HG03060 (cell line): ENCODE measurements around the gene CPED1.
A peak's percentile ranks its signal among the peaks of the same experiment; 100 is the strongest.
"Not testable (repeated sequence)": the region's sequence is repeated elsewhere in the genome, so short reads cannot be mapped to it uniquely, and the experiment has no call there.

ENCODE experiments used
- ATAC-seq: cut with Tn5 transposase; IDR thresholded peaks from one replicate; pipeline ENCODE4 v1.9.1; 2021; ENCODE audit warnings: low read depth, moderate number of reproducible peaks; ENCODE audit not compliant: unreplicated experiment

Gene CPED1

GRCh38 chr7:121300685-121301420, 312.3 kb downstream of the CPED1 start:
- ATAC-seq, result no peak

DNA sequence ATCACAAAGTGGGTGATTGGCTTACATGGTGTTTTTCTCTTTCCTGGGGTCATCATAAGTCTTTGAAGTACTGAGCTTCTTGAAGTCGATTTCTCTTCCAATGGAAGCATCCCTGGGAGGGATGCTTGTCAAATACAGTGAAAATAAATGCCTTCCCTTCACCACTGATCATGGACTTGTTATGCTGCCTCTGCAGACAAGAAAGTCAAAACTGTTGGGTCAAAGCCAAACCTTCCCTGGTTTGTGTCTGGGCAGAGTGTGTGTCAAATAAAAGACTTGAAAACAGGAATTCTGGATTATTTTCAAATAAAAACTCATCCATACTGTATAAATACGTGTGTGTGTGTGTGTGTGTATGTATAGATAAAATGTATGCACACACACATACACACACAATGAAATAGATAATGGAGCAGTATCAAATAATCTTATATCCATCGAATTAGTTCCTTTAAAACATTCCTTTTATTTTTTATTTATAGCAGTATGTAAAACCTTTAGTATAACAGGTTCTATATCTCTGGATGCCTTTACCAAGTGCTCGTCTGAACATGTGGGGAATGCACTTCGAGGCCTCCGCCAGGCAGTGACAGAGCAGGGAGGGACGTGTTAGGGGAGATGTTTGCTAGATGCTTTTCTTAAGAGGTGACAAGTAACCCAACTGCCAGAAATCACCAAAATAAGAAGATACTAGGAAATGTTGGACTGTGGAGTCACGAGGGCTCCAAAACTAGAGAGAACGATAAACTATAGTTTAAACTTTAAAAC, 313.1 kb downstream of the CPED1 start:
- no peak for ATAC-seq

GRCh38 chr7:121302214-121302745, 313.8 kb downstream of the CPED1 start:
- ATAC-seq, result peak; percentile 79

DNA sequence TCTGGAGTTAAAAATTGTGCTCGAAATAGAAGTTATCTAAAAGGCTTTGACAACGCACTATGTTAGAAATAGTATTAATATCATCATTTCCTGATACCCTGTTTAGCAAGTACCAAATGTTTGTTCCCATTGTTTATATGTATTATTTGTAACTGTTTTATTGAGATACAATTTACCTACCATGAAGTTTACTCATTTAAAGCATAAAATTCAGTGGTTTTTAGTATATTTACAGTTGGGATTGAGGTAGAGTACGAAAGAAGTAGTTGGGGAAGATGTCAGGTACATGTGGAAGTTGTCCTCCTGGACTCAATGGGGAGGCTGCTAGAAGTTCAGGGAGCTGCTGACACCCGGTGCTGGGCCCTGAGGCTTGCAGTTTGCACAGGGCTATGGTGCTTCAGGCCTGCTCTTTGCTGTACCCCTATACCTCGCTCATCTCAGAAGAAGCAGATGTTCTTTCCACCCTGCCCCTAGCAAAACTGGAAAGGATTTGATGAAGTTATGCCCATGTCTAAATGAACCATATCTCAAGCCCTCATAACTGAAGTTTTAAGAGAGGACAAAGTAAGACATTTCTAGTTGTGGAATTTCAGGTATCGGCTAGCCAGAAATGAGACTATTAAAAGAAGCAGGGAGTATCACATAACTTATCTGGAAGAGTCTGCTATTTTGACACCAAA, 315.1 kb downstream of the CPED1 start:
- no peak for ATAC-seq

DNA sequence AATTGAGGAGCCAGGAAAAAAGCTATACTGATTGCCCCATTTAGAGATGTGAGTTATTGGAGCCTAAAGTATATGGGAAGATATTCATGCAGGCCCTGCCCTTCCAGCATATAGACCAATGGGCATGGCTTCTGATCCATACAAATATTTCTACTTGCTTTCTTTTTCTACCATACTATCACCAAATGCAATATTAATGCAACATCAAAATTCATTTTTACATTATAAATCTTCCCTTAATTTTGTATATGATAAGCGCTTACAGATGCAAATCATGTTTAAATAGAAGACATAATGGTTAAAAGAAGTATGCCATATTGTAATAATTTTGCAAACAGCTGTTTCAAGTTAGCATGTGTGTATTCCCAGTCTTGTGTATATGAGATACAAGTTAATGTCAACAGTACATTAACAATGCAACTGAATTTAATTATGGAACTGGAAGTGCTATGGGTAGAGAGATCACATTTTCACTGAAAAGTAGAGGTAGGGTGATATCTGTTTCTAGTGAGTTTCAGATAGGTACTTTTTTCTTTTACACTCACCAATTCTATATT, 315.7 kb downstream of the CPED1 start:
- no peak for ATAC-seq

DNA sequence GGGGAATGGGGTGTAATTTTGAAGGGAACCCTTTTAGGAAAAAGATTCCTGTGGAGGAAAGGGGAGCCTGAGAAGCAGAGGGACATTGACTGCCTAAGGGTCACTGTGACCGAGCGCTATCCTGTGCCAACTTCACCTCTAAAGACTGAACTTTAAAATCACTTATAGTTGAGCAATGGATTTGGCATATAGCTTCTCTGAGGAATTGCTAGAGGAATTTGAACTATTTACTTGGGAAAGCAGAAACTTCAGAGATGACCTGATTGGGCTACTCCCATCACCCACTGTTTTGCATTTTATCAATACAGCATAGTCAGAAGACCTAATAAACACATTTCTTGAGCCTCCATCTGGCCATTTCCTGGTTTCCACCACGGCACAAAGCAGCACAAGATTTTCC, 316.6 kb downstream of the CPED1 start:
- no peak for ATAC-seq

GRCh38 chr7:121306565-121306964, 318.1 kb downstream of the CPED1 start:
- no peak for ATAC-seq

DNA sequence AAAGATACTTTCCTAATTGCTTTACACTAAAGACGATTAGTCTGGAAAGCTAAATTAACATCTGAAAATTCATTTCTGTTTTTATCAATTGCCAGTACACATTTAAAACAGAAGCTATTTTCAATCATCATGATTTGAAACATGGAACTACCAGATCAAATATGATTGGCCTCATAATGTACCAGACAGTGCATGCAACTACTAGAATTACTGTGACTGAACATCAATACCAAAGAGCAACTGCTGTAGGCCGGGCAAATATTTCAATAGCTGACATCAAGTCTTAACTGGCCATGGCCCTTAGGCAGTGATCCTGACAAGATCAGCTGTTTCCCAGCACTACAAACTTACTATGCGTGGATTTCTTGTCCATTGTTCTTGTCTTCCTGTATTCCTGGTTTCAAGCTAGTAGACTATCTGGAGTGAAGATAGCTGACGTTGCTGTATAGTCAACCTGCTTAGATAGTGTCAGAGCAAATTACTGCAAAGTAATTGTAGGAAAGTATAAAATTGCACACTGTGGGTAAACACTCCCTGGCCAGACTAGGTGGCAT, 318.6 kb downstream of the CPED1 start:
- no peak for ATAC-seq

GRCh38 chr7:121313220-121313792, 324.8 kb downstream of the CPED1 start:
- no peak for ATAC-seq

- ATAC-seq, result peak; percentile 88
These were observed 325.5 kb downstream of the CPED1 start for GRCh38 chr7:121313793-121314676.

DNA sequence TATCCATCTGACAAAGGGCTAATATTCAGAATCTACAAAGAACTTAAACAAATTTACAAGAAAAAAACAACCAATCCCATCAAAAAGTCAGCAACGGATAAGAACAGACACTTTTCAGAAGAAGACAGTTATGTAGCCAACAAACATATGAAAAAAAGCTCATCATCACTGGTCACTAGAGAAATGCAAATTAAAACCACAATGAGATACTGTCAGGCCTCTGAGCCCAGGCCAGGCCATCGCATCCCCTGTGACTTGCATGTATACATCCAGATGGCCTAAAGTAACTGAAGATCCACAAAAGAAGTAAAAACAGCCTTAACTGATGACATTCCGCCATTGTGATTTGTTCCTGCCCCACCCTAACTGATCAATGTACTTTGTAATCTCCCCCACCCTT, 326.7 kb downstream of the CPED1 start:
- not testable (repeated sequence) for ATAC-seq

DNA sequence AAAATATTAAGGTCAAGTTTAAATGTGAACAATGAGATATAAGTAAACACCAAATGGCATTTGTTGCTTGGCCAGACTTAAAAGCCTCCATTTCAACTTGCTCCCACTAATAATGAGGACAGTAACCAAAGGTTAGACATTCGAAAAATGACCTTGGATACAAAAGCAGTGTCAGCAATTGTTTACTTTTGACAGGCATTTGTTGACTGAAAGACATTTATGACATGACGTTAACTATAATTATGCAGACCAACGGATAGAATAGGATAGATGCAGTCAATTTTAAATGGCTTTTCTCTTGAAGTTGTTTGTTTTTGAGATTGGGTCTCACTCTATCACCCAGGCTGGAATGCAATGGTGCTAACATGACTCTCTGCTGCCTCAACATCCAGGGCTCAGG, 333.9 kb downstream of the CPED1 start:
- no peak for ATAC-seq

DNA sequence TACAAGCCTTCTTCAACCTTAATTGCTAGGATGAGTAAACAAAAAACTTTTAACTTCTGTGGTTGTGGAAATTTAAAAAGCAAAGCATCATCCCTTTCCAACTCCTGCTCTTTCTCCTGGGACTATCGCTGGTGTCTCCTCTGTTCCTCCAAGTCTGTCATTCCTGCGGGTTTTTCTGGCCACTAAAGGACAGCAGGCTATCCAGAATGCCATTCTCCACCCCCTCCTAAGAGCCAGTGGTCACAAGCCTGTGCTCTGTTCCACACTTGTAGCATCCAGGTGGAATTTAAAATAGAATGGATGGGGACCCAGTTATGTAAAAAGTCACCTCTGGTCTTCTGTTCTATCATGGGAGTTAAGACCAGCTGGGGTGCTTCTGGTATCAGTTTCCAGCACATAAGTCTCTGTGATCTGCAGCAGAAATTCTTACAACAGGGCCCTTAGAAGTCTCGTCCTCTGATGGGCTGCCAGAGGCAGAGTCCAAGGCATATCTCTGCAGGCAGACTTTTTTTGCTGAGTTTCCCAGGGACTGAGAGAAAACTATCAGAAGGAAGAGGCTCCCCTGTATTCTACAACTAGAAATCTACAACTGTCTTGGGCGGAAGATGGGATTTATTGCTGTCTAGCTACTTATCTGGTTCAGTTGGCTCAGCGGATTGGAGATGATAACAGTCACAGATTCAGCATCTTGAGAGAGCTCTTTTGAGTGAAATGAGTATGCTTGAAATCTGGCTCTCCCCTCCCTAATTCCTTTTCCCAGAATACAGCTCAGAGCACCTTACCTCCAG, 335.2 kb downstream of the CPED1 start:
- ATAC-seq, result no peak

DNA sequence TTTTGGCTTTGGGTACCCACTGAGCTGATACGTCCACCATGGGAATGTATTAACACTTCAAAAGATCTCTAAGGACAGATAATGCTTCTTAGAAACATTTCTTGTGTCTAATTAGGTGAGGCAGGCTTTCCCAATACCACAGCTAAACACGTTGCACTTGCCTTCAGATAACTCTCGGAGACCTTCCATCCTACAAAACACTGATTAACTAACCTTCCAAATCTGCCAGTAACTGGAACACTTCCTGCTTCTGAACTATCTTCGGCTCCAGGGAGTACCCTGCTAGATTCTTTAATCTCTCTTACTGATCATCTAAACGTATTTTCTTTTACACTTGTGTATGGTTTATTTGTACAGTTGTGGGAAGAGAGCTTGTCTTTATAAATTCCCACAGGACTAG, 339.2 kb downstream of the CPED1 start:
- no peak for ATAC-seq

DNA sequence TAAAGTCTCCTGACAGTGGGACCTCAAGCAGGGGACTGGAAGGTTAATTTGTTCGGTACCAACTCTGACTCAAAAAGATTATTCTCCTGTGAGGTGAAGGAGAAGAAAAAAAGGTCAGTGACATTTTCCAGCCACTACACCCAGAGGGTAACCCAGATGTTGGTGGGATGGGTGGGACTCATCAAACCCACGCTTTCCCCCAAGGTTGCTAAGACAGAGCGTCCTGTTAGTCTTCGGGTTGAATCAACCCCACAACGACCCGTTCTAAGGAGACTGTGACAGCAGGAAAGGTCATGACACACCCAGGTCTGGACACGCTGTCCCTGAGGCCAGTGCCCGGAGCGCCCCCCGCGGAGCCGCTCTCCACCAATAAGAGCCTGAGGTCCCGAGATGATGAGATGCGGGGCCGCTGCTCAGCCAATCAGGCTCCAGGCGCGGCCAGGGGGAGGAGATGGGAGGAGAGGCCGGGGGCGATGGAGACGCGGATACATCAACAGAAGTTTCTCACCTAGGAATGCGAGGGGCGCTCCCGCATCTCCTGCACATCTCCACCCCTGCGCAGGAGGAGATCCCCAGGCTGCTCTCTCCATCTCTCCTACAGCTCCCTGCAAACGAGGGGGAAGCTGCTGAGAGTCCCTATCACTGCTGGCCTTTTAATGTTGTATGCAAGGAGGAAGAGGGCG, 340.1 kb downstream of the CPED1 start, which contains the start of gene WNT16:
WNT16 (plus strand) TSS at position 493 of the 683 bp plus-strand sequence. CDS start 293 bp downstream, outside the sequence.
- ATAC-seq, result no peak

DNA sequence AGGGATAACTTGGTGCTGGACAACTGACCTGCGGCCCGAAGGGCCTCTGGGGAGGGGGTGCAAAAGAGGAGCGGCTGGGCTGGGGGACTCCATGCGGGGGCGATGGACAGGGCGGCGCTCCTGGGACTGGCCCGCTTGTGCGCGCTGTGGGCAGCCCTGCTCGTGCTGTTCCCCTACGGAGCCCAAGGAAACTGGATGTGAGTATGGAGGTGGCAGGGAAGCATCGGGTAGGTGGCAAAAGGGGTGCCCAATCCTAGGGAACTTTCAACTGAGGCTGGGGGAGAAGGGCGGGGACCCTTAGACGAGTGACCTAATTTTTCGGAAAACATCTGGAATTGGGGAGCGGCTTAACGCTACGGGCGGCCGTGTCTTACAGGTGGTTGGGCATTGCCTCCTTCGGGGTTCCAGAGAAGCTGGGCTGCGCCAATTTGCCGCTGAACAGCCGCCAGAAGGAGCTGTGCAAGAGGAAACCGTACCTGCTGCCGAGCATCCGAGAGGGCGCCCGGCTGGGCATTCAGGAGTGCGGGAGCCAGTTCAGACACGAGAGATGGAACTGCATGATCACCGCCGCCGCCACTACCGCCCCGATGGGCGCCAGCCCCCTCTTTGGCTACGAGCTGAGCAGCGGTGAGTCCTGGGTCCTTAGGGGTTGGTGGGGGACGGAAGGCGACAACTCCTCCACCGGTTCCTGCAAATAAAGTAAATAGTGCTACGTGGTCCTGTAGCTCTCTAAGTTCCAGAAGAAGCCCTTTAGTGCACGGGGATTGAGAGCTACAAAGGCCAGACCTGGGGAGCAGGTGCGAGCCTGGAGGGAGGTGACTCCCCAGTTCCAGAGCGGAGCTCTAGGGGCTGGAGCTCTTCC, 340.9 kb downstream of the CPED1 start:
- ATAC-seq, result no peak
